Endothelial cell of umbilical vein (primary cell): ENCODE measurements around the gene TMEM178A. TPM values are rescaled to one million over a fixed set of nuclear protein-coding genes. Genes with fewer than 3 reads are reported as not detected.

Experiments
- BruUV-seq: library from RNA; stranded (reverse); fragments of 400-500 nt; replicated peaks from 2 replicates; lab custom pipeline; 2021; lab: Mats Ljungman, UMichigan
- CTCF ChIA-PET: fragments of 300-600, 350-600 bp; sonication (Branson Sonifier 250); formaldehyde crosslinking; loops from one replicate; lab custom pipeline; 2021; ENCODE audit warnings: antibody characterized with exemption, inconsistent platforms; lab: Charles Lee
- POLR2A ChIA-PET: fragments of 300-600, 350-600 bp; sonication (Branson Sonifier 250); formaldehyde crosslinking; loops from one replicate; lab custom pipeline; 2021; ENCODE audit warnings: antibody characterized with exemption, inconsistent platforms; lab: Charles Lee
- DNase-seq: peaks from one replicate; pipeline ENCODE4 v3.0.0-alpha.2; 2011; ENCODE audit warnings: low read depth, low spot score
- FAIRE-seq: peaks from 2 replicates; lab custom pipeline; 2011; peaks lifted over from hg19 to GRCh38; lab: Jason Lieb, UNC
- H2AFZ ChIP-seq: 2 replicates; pipeline ENCODE4 v1.6.0; 2012; ENCODE audit warnings: low read depth, low read length, control low read depth, inconsistent platforms
- H3K27ac ChIP-seq: 2 replicates; pipeline ENCODE4 v1.5.1; 2011; ENCODE audit warnings: low read depth, mild to moderate bottlenecking, control low read depth, low read length, moderate library complexity; ENCODE audit not compliant: insufficient read depth
- H3K27me3 ChIP-seq, 2 experiments: 2 replicates each; pipeline versions ENCODE4 v1.6.0 to v1.6.1; 2011; ENCODE audit warnings: low read length in 2 of 2, mixed read lengths in 1 of 2; ENCODE audit not compliant: control insufficient read depth in 2 of 2, insufficient read depth in 2 of 2
- H3K36me3 ChIP-seq, 2 experiments: 2 replicates in 1 of 2; 3 replicates in 1 of 2; pipeline ENCODE4 v1.5.1; 2011; ENCODE audit warnings: low read length in 2 of 2, mild to moderate bottlenecking in 1 of 2, moderate library complexity in 1 of 2; ENCODE audit not compliant: control insufficient read depth in 2 of 2, insufficient read depth in 2 of 2; ENCODE audit errors: extremely low read depth in 1 of 2
- H3K4me1 ChIP-seq: 3 replicates; pipeline ENCODE4 v1.5.1; 2011; ENCODE audit warnings: mild to moderate bottlenecking, low read length; ENCODE audit not compliant: control insufficient read depth, insufficient read depth; ENCODE audit errors: extremely low read depth
- H3K4me2 ChIP-seq: 2 replicates; pipeline ENCODE4 v1.6.1; 2011; ENCODE audit warnings: low read length, control low read depth, mixed read lengths; ENCODE audit not compliant: insufficient read depth
- H3K4me3 ChIP-seq, 3 experiments: fragments of 200-600 bp in 1 of 3; sonication (generic), shearing (Covaris generic) in 1 of 3; replicated peaks in 1 of 3; 2 replicates each; pipeline ENCODE4 v1.5.1; 2011 to 2016; ENCODE audit warnings: control low read depth in 3 of 3, low read length in 3 of 3, mild to moderate bottlenecking in 2 of 3, inconsistent platforms in 1 of 3, low read depth in 1 of 3, moderate library complexity in 1 of 3; ENCODE audit not compliant: insufficient read depth in 1 of 3
- H3K79me2 ChIP-seq: 2 replicates; pipeline ENCODE4 v1.6.0; 2012; ENCODE audit warnings: low read length, inconsistent platforms; ENCODE audit not compliant: control insufficient read depth, insufficient read depth
- H3K9ac ChIP-seq: replicated peaks from 2 replicates; pipeline ENCODE3; 2011; ENCODE audit warnings: low read length, control low read depth; ENCODE audit not compliant: insufficient read depth; ENCODE audit errors: extremely low read depth
- H3K9me1 ChIP-seq: replicated peaks from 3 replicates; pipeline ENCODE4 v1.6.0; 2011; ENCODE audit warnings: mild to moderate bottlenecking, low read length; ENCODE audit not compliant: control insufficient read depth, insufficient read depth; ENCODE audit errors: extremely low read depth
- H3K9me3 ChIP-seq: replicated peaks from 2 replicates; pipeline ENCODE4 v1.5.1; 2012; ENCODE audit warnings: low read length, inconsistent platforms; ENCODE audit not compliant: control insufficient read depth, insufficient read depth
- H4K20me1 ChIP-seq: replicated peaks from 2 replicates; pipeline ENCODE3; 2011; ENCODE audit warnings: mild to moderate bottlenecking, low read length; ENCODE audit not compliant: control insufficient read depth, insufficient read depth; ENCODE audit errors: extremely low read depth
- CTCF ChIP-seq, 2 donors: IDR thresholded peaks; 1 replicate in 1 of 2; 2 replicates in 1 of 2; pipeline ENCODE4 v1.5.1; 2011; ENCODE audit warnings: low read length in 2 of 2, mild to moderate bottlenecking in 2 of 2, moderate library complexity in 2 of 2, control low read depth in 1 of 2, inconsistent platforms in 1 of 2, low read depth in 1 of 2; ENCODE audit not compliant: insufficient read depth in 1 of 2; ENCODE audit errors: extremely low read depth in 1 of 2
- EZH2 ChIP-seq: IDR thresholded peaks from 2 replicates; pipeline ENCODE4 v1.6.1; 2012; ENCODE audit warnings: borderline replicate concordance, low read depth, mild to moderate bottlenecking, moderate library complexity, low read length, inconsistent platforms; ENCODE audit not compliant: severe bottlenecking
- FOS ChIP-seq: IDR thresholded peaks from 2 replicates; pipeline ENCODE4 v1.6.1; 2011; ENCODE audit warnings: mild to moderate bottlenecking, low read length, moderate library complexity, borderline replicate concordance; ENCODE audit not compliant: insufficient read depth
- GATA2 ChIP-seq: IDR thresholded peaks from 2 replicates; pipeline ENCODE4 v1.7.0; 2011; ENCODE audit warnings: low read depth, mild to moderate bottlenecking, moderate library complexity, mixed read lengths, low read length; ENCODE audit not compliant: insufficient read length, insufficient read depth
- JUN ChIP-seq: IDR thresholded peaks from 2 replicates; pipeline ENCODE4 v1.6.1; 2011; ENCODE audit warnings: borderline replicate concordance, low read depth; ENCODE audit not compliant: insufficient read length, insufficient read depth
- MAX ChIP-seq: IDR thresholded peaks from 2 replicates; pipeline ENCODE4 v1.6.1; 2011; ENCODE audit not compliant: insufficient read depth, insufficient read length
- MYC ChIP-seq: IDR thresholded peaks from one replicate; pipeline ENCODE4 v1.6.1; 2011; ENCODE audit warnings: mild to moderate bottlenecking, low read depth, low read length
- POLR2A ChIP-seq: IDR thresholded peaks from 2 replicates; pipeline ENCODE4 v1.6.1; 2012; ENCODE audit warnings: low read depth, mild to moderate bottlenecking, control low read depth, low read length
- POLR2AphosphoS5 ChIP-seq: IDR thresholded peaks from 2 replicates; pipeline ENCODE4 v1.6.1; 2012; ENCODE audit warnings: low read depth, mild to moderate bottlenecking, control low read depth, low read length, moderate library complexity; ENCODE audit not compliant: insufficient read depth
- dilution Hi-C: fragments of 300-500 bp; cut with MboI; formaldehyde crosslinking; loops from one replicate; pipeline ENCODE4 v1.15.0; 2019; ENCODE audit warnings: low sequenced_read_pairs; ENCODE audit not compliant: extremely low pct_ligation_motif_present
- intact Hi-C: fragments of 100-400 bp; cut with micrococcal nuclease; formaldehyde crosslinking; loops from one replicate; pipeline ENCODE4 v1.10.0; 2022
- polyA plus RNA-seq, 4 experiments: library from polyadenylated mRNA; depleted of rRNA in 3 of 4; stranded (reverse) in 3 of 4; unstranded in 1 of 4; fragments of >200 nt; gene quantifications; 2 replicates each; pipeline versions ENCODE4 v1.2.1 to v1.2.3, GENCODE V29; 2011 to 2012; ENCODE audit warnings: missing spikeins in 1 of 4
- total RNA-seq: library from RNA; stranded (reverse); gene quantifications from 2 replicates; pipeline ENCODE4 v1.2.3, GENCODE V29; 2021

TMEM178A gene
- total and polyA plus RNA-seq, 2 donors (not counting 3 experiments of a cell fraction or from before 2014, with no cell fraction given) = 1.5 to 2.8 TPM

- no peak for FAIRE-seq
- POLR2A ChIA-PET = no interaction called here
Measured at GRCh38 chr2:39689272-39689841, 23.6 kb downstream of the TMEM178A start.

More at GRCh38 chr2:39689272-39689841, 23.6 kb downstream of the TMEM178A start:
- dilution Hi-C loops = no loop called here
- Histone ChIP-seq H3K27me3 (peaks cover 0 to 17% of the 10 kb centered on the region in 2 experiments), H2AFZ (no peak overlapping the region), H4K20me1 (no peaks in the 10 kb centered on the region), H3K4me3 (no peak overlapping the region), H3K27ac (no peak overlapping the region), H3K9me1 (no peaks in the 10 kb centered on the region), H3K9me3 (no peaks in the 10 kb centered on the region), H3K36me3 (no peaks in the 10 kb centered on the region), H3K4me1 (no peaks in the 10 kb centered on the region), H3K9ac (no peak overlapping the region), H3K4me2 (no peak overlapping the region), H3K79me2 (no peaks in the 10 kb centered on the region)
- DNase-seq = no peak
- BruUV-seq = no TSS peak
- CTCF ChIA-PET = interaction anchor here (1.9 to 2.0 kb wide), 2 partner anchors 21 to 309 kb away, joined by 5 to 7 read pairs; no protein-coding TSS in a partner anchor
- TF ChIP-seq EZH2 (no peak), FOS (no peak), JUN (no peak), CTCF (IDR thresholded peaks at IDR 0.05; ENCODE audit: extremely low read depth in 1 of 2, insufficient read depth in 1 of 2, low read depth in 1 of 2, low read length in 2 of 2) (no peak), MYC (no peak), GATA2 (no peak), POLR2AphosphoS5 (no peak), MAX (no peak), POLR2A (no peak)
- intact Hi-C loops = no loop called here
